GM18520 (cell line): ENCODE results near the gene FXYD7.
"Not testable (repeated sequence)": the region's sequence is repeated elsewhere in the genome, so short reads cannot be mapped to it uniquely, and the experiment has no call there.

Source experiments
- ATAC-seq: cut with Tn5 transposase; IDR thresholded peaks from one replicate; pipeline ENCODE4 v1.9.1; 2021; ENCODE audit not compliant: unreplicated experiment

Gene FXYD7

GRCh38 chr19:35125749-35126623, 17.1 kb upstream of the FXYD7 start:
- no peak for ATAC-seq

GRCh38 chr19:35126624-35126959, 16.5 kb upstream of the FXYD7 start:
- ATAC-seq: no peak

- no peak for ATAC-seq
These were observed 15.2 kb upstream of the FXYD7 start for GRCh38 chr19:35127871-35128270.

GRCh38 chr19:35128398-35129057, 14.5 kb upstream of the FXYD7 start:
- no peak for ATAC-seq

- ATAC-seq: not testable (repeated sequence)
These were observed 13.3 kb upstream of the FXYD7 start for GRCh38 chr19:35129724-35130274.

GRCh38 chr19:35130761-35131720, 12.0 kb upstream of the FXYD7 start:
- ATAC-seq: no peak

GRCh38 chr19:35132254-35132653, 10.8 kb upstream of the FXYD7 start:
- no peak for ATAC-seq

- ATAC-seq: no peak
These were observed 9.2 kb upstream of the FXYD7 start for GRCh38 chr19:35133826-35134225.

- ATAC-seq: no peak
These were observed 8.3 kb upstream of the FXYD7 start, which contains the start of gene LGI4 for GRCh38 chr19:35134601-35135242. TSS of gene LGI4 (minus strand) at chr19:35135059. CDS start at chr19:35134680, 379 bp downstream.

- ATAC-seq: no peak
These were observed 7.6 kb upstream of the FXYD7 start for GRCh38 chr19:35135389-35135909.

GRCh38 chr19:35136231-35136630, 6.8 kb upstream of the FXYD7 start:
- ATAC-seq: no peak

- ATAC-seq: no peak
These were observed 5.9 kb upstream of the FXYD7 start for GRCh38 chr19:35136977-35137702.

GRCh38 chr19:35138305-35138892, 4.7 kb upstream of the FXYD7 start, which contains the start of gene FXYD1:
TSS of gene FXYD1 (plus strand) at chr19:35138824. CDS start at chr19:35140080, 1,256 bp downstream.
- ATAC-seq: no peak

- no peak for ATAC-seq
These were observed 2.7 kb upstream of the FXYD7 start for GRCh38 chr19:35140207-35140961.

GRCh38 chr19:35140962-35141836, 1.9 kb upstream of the FXYD7 start:
- no peak for ATAC-seq

- ATAC-seq: no peak
These were observed 1.0 kb upstream of the FXYD7 start for GRCh38 chr19:35141837-35142605.
